ENCODE measurements around the gene SLC39A11. TPM values are rescaled to one million over a fixed set of nuclear protein-coding genes. Genes with fewer than 3 reads are reported as not detected.

The SLC39A11 gene
- total and polyA plus RNA-seq, 4 donors: 18.9 to 44.9 (median 28.2) TPM

- Histone ChIP-seq H3K36me3 (ENCODE audit: control insufficient read depth in 4 of 4, insufficient read depth in 3 of 4, low read depth in 1 of 4, low read length in 3 of 4) (peaks cover 0 to 12% (median 2%) of the 10 kb centered on the region in 4 donors), H3K27me3 (ENCODE audit: control insufficient read depth in 4 of 4, insufficient read depth in 4 of 4, low read length in 3 of 4) (no peaks in the 10 kb centered on the region), H3K4me3 (ENCODE audit: low read depth in 1 of 3, low read length in 3 of 3) (no peak overlapping the region), H3K9ac (ENCODE audit: low read depth in 1 of 2, low read length in 2 of 2) (no peak overlapping the region), H3K9me3 (ENCODE audit: control insufficient read depth in 4 of 4, low read length in 3 of 4) (peaks cover 0 to 6% (median 2%) of the 10 kb centered on the region in 4 donors), H3K27ac (ENCODE audit: low read depth in 1 of 2, low read length in 2 of 2) (no peak overlapping the region), H3K4me1 (ENCODE audit: control insufficient read depth in 4 of 4, insufficient read depth in 4 of 4, low read length in 3 of 4) (no peaks in the 10 kb centered on the region)
- 100% methylated on average over 1 of the region's 1 CpG for WGBS
- TF ChIP-seq SP1 (IDR thresholded peaks at IDR 0.05): no peak
- DNase-seq (ENCODE audit: low spot score): no peak
These were observed 281.4 kb downstream of the SLC39A11 start for GRCh38 chr17:72810991-72811508.

DNA sequence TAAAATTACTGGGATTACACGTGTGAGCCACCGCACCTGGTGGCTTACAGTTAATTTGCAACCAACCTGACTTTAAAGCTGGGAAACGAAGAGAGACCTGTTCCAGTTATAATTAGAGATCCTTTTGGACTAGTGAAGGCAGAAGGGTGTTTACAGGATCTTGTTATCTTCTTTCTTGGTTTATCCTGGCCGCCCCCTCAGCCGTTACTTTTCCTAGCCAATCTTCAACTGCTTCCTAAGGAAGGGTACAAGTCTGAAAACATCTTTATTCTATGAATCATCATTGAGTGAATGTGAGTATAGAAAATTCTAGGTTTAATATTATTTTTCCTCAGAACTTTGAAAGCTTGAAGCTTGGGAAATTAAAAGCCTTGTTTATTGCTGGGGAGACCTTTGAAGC is 286.5 kb downstream of the SLC39A11 start:
- Histone ChIP-seq H3K9me3 (ENCODE audit: control insufficient read depth in 4 of 4, low read length in 3 of 4) (peaks cover 0 to 3% (median under 1%) of the 10 kb centered on the region in 4 donors), H3K9ac (ENCODE audit: low read depth in 1 of 2, low read length in 2 of 2) (no peak overlapping the region), H3K27ac (ENCODE audit: low read depth in 1 of 2, low read length in 2 of 2) (no peak overlapping the region), H3K36me3 (ENCODE audit: control insufficient read depth in 4 of 4, insufficient read depth in 3 of 4, low read depth in 1 of 4, low read length in 3 of 4) (peaks cover 0 to 3% (median 0%) of the 10 kb centered on the region in 4 donors), H3K27me3 (ENCODE audit: control insufficient read depth in 4 of 4, insufficient read depth in 4 of 4, low read length in 3 of 4) (no peaks in the 10 kb centered on the region), H3K4me1 (ENCODE audit: control insufficient read depth in 4 of 4, insufficient read depth in 4 of 4, low read length in 3 of 4) (no peaks in the 10 kb centered on the region), H3K4me3 (ENCODE audit: low read depth in 1 of 3, low read length in 3 of 3) (no peak overlapping the region)
- DNase-seq (ENCODE audit: low spot score): no peak
- TF ChIP-seq HNF4A (conservative IDR thresholded peaks at IDR 0.05) (no peak), FOXA1 (IDR thresholded peaks at IDR 0.05) (no peak), RAD21 (IDR thresholded peaks at IDR 0.05) (no peak), CTCF (IDR thresholded peaks at IDR 0.05; ENCODE audit: low read depth, low read length, missing input control) (no peak), RXRA (IDR thresholded peaks at IDR 0.05) (no peak), YY1 (IDR thresholded peaks at IDR 0.05) (no peak), HNF4G (IDR thresholded peaks at IDR 0.05) (no peak), TAF1 (conservative IDR thresholded peaks at IDR 0.05) (no peak)
- TF ChIP-seq, protein P1, sequence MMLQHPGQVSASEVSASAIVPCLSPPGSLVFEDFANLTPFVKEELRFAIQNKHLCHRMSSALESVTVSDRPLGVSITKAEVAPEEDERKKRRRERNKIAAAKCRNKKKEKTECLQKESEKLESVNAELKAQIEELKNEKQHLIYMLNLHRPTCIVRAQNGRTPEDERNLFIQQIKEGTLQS (IDR thresholded peaks at IDR 0.05): no peak
- TF ChIP-seq, protein P2, sequence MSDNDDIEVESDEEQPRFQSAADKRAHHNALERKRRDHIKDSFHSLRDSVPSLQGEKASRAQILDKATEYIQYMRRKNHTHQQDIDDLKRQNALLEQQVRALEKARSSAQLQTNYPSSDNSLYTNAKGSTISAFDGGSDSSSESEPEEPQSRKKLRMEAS (IDR thresholded peaks at IDR 0.05): no peak
- 89% methylated on average over 5 of the region's 5 CpGs for WGBS

DNA sequence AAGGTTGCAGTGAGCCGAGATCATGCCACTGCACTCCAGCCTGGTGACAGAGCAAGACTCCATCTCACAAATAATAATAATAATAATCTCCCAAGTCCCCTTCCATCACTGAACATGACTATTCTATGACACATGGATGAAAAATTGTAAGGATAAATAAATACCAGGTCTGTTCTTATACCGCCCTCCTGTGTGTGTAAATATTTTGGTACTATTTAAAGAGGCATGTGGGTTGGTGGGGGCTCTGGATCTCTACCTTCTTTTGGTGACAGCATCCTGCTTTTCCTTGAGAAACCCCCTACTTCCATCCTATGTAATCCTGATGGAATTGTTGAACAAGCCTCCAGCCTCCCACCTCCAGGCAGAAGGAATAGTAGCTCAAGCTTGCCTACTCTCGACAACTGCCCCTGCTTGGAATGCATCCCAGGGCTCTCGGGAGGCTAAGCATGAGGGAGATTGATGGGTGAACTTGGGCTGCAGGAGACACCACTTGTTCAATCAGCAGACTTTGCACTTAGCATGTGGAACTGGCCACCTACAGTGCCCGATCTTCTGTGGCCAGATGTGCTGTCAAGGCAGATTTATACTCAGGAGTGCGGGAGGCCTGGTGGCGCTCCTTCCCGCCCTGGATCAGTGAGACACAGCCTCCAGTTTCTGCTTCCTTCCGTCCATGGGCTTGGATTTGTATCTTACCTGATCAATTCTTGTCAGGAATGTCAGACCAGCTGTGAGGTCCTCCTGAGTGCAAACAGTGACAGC is 287.4 kb downstream of the SLC39A11 start:
- Histone ChIP-seq H3K36me3 (ENCODE audit: control insufficient read depth in 4 of 4, insufficient read depth in 3 of 4, low read depth in 1 of 4, low read length in 3 of 4) (peaks cover 0 to 3% (median 0%) of the 10 kb centered on the region in 4 donors), H3K4me1 (ENCODE audit: control insufficient read depth in 4 of 4, insufficient read depth in 4 of 4, low read length in 3 of 4) (no peaks in the 10 kb centered on the region), H3K27me3 (ENCODE audit: control insufficient read depth in 4 of 4, insufficient read depth in 4 of 4, low read length in 3 of 4) (no peaks in the 10 kb centered on the region), H3K27ac (ENCODE audit: low read depth in 1 of 2, low read length in 2 of 2) (no peak overlapping the region), H3K4me3 (ENCODE audit: low read depth in 1 of 3, low read length in 3 of 3) (no peak overlapping the region), H3K9me3 (ENCODE audit: control insufficient read depth in 4 of 4, low read length in 3 of 4) (peaks cover 0 to 7% (median 0%) of the 10 kb centered on the region in 4 donors), H3K9ac (ENCODE audit: low read depth in 1 of 2, low read length in 2 of 2) (no peak overlapping the region)
- WGBS: 98% methylated on average over 9 of the region's 9 CpGs
- no peak for DNase-seq (ENCODE audit: low spot score)
- TF ChIP-seq RAD21 (IDR thresholded peaks at IDR 0.05) (no peak), FOXA1 (IDR thresholded peaks at IDR 0.05) (no peak), JUND (IDR thresholded peaks at IDR 0.05) (no peak), NR2F2 (IDR thresholded peaks at IDR 0.05) (no peak), YY1 (IDR thresholded peaks at IDR 0.05) (no peak), TAF1 (conservative IDR thresholded peaks at IDR 0.05) (no peak), CTCF (IDR thresholded peaks at IDR 0.05; ENCODE audit: low read depth, low read length, missing input control) (no peak), FOXA2 (IDR thresholded peaks at IDR 0.05) (no peak), ZBTB33 (IDR thresholded peaks at IDR 0.05) (no peak), GABPA (IDR thresholded peaks at IDR 0.05 in 1 of 2, conservative IDR thresholded peaks at IDR 0.05 in 1 of 2) (no peak)
- TF ChIP-seq, protein P2 (IDR thresholded peaks at IDR 0.05): no peak
